Activated naive CD8-positive, alpha-beta T cell treated with anti-CD3 and anti-CD28 coated beads, Interleukin-2, amount 50 U/mL, for 24 hours (primary cell): ENCODE results near the gene CPEB3.
"Not testable (repeated sequence)": the region's sequence is repeated elsewhere in the genome, so short reads cannot be mapped to it uniquely, and the experiment has no call there.

Experiments used
- ATAC-seq: fragments of 150-1000 bp; cut with Tn5 transposase; one replicate; pipeline ENCODE4 v1.10.0; 2021
- DNase-seq: peaks from one replicate; pipeline ENCODE4 v3.0.0; 2021
- H3K27ac Mint-ChIP-seq: one replicate; pipeline ENCODE4 v1.8.0; 2021; ENCODE audit warnings: mild to moderate bottlenecking, mixed read lengths
- H3K27me3 Mint-ChIP-seq: one replicate; pipeline ENCODE4 v1.8.0; 2021; ENCODE audit warnings: mixed read lengths
- H3K36me3 Mint-ChIP-seq: one replicate; pipeline ENCODE4 v1.8.0; 2021; ENCODE audit warnings: low read depth, mixed read lengths
- H3K4me1 Mint-ChIP-seq: one replicate; pipeline ENCODE4 v1.8.0; 2021; ENCODE audit warnings: mixed read lengths
- H3K4me3 Mint-ChIP-seq: one replicate; pipeline ENCODE4 v1.8.0; 2021; ENCODE audit warnings: mild to moderate bottlenecking, moderate library complexity, mixed read lengths
- H3K9me3 Mint-ChIP-seq: one replicate; pipeline ENCODE4 v1.8.0; 2021; ENCODE audit warnings: mixed read lengths

The CPEB3 gene

DNA sequence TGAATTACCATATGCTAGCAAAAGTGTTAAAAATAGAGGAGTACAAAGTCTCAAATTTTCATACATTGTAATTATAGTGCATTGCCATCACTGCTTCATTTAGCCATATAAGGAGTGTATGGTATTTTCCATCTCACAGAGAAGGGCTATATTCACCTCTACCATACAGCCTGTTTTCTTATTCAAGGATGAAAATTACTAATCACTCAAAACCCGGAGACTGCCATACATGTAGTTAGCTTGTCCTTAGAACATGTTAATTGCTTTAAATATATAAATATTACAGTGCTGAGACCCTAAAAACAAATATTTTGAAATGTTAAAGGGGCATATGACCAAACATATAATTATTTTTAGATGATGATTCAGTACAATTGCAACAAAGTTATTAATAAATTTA, 49.4 kb downstream of the CPEB3 start:
- H3K4me3 Mint-ChIP-seq = peak overlapping the region; percentile 89
- DNase-seq (no peak), ATAC-seq (no peak)
- no peaks in the 10 kb centered on the region for H3K36me3 Mint-ChIP-seq
- peaks cover 14% of the 10 kb centered on the region for H3K27me3 Mint-ChIP-seq
- no peaks in the 10 kb centered on the region for H3K9me3 Mint-ChIP-seq
- peaks cover 40% of the 10 kb centered on the region for H3K4me1 Mint-ChIP-seq
- H3K27ac Mint-ChIP-seq = no peak overlapping the region

DNA sequence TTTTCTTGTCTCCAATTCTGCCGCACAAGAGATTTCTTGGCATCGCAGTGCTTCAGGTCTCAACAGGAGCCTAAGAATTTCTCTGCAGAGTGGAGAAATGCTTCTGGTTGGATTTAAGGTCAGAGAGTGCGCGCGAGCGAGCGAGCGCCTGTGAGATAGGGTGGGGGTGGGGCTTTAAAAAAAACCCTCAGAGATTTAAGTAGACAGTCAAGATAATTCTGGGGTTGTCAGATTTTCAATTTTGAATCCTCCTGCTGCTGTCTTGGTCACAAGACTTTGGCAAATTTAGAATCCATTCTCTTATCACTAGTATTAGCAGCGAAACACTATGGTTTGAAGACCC, 49.7 kb downstream of the CPEB3 start:
- H3K4me3 Mint-ChIP-seq = peak overlapping the region; percentile 89
- peaks cover 40% of the 10 kb centered on the region for H3K4me1 Mint-ChIP-seq
- H3K36me3 Mint-ChIP-seq = no peaks in the 10 kb centered on the region
- H3K27me3 Mint-ChIP-seq = peaks cover 14% of the 10 kb centered on the region
- DNase-seq (no peak), ATAC-seq (no peak)
- no peak overlapping the region for H3K27ac Mint-ChIP-seq
- H3K9me3 Mint-ChIP-seq = no peaks in the 10 kb centered on the region

DNA sequence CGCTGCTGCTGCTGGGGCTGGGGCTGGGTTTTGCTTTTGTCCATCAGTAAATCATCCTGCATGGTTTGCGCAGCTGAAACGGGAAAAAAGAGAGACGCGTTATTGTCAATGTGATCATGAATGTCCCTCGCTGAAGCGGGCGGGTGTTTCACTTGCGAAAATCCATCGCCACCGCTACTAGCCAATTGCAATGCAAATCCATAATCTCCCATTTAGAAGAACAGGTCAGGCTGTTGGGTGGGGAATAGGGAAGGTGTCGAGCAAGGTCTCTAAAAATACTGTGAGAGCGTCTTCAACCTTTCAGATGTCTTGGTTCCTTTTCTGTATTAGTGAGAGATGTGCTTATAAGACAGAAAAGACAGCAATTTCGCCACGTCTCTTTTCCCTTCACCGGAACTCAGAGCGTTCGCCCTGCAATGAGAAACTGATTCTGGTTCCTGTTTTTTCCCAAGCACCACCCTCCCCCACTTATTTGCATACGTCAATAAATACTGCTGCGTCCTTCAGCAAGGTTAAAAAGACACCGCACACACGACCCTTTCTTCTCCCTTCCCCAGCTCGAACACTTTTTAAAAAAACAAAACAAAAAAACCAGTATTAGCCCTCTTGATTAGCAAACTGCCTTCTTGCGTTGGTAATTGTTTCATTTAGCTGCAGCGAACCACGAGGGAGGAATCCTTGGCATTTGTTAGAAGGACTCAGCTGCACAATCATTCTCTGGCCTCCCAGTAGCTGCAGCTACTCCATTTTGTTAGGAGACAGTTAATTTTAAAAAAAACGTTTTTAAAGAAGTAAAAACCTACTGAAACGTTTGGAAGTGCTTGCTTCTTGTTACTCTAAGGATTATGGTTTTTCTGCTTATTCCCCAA, 50.4 kb downstream of the CPEB3 start:
- Mint-ChIP-seq H3K4me1 (peaks cover 40% of the 10 kb centered on the region), H3K27ac (no peak overlapping the region), H3K4me3 (peak overlapping the region; percentile 89), H3K9me3 (no peaks in the 10 kb centered on the region), H3K27me3 (peaks cover 14% of the 10 kb centered on the region), H3K36me3 (no peaks in the 10 kb centered on the region)
- DNase-seq (peak; percentile 30), ATAC-seq (peak; percentile 18)

DNA sequence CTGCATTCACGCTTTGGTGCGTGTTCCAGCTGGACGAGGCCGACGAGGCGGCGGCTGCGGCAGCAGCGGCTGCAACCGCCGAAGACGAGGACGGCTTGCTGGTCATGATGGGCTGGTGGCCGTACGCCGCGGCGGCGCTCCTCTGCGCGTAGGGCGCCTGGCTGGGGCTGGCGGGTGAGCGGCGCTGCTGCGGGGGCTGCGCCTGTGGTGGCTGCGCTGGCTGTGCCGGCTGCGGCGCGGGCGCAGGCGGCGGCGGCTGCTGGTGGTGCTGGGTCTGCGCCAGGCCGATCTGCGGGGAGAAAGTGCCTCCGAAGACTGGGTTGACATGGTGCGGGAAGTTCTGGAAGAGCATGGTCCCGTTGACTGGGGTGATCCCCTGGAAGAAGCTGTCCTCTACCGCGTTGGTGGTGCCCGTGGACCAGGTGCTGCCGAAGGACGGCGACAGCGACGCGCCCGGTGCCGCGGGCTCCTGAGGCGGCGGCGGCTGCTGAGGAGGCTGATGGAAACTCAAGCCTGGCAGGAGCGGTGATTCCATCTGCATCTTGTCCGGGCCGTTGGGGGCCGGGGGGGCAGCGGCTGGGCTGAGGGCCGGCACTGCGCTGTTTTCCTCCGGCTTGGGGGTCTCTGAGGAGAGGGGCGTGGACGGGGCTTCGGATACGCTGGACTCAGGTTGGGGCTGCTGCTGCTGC, 51.1 kb downstream of the CPEB3 start:
- H3K27ac Mint-ChIP-seq = no peak overlapping the region
- ATAC-seq = peak; percentile 71
- peak overlapping the region; percentile 89 for H3K4me3 Mint-ChIP-seq
- peaks cover 38% of the 10 kb centered on the region for H3K4me1 Mint-ChIP-seq
- no peaks in the 10 kb centered on the region for H3K36me3 Mint-ChIP-seq
- H3K27me3 Mint-ChIP-seq = peaks cover 14% of the 10 kb centered on the region
- no peaks in the 10 kb centered on the region for H3K9me3 Mint-ChIP-seq
- peak; percentile 44 for DNase-seq

DNA sequence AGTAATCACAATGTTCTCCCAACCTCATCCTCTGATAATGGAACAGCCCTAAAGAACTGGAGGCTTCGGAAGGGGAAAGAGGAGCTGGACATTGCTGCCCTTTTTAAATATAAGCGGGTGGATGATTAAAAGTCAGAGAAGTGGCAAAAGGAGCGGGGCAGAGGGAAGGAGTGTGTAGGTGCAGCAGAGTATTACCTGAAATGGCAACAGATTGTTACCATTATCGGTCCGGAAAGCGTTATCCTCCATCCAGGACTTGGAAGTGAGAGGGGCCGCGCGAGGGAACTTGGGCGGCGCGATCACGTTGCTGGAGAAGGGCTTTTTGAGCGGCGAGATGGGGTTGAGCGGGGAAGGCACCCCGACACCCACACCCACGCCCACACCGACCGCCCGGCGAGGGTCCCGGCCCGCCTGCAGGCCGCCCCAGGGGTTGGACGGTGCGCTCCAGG, 51.7 kb downstream of the CPEB3 start:
- peak overlapping the region; percentile 89 for H3K4me3 Mint-ChIP-seq
- peaks cover 14% of the 10 kb centered on the region for H3K27me3 Mint-ChIP-seq
- H3K36me3 Mint-ChIP-seq = no peaks in the 10 kb centered on the region
- H3K27ac Mint-ChIP-seq = no peak overlapping the region
- no peak for DNase-seq
- H3K9me3 Mint-ChIP-seq = no peaks in the 10 kb centered on the region
- ATAC-seq = no peak
- H3K4me1 Mint-ChIP-seq = peaks cover 37% of the 10 kb centered on the region

DNA sequence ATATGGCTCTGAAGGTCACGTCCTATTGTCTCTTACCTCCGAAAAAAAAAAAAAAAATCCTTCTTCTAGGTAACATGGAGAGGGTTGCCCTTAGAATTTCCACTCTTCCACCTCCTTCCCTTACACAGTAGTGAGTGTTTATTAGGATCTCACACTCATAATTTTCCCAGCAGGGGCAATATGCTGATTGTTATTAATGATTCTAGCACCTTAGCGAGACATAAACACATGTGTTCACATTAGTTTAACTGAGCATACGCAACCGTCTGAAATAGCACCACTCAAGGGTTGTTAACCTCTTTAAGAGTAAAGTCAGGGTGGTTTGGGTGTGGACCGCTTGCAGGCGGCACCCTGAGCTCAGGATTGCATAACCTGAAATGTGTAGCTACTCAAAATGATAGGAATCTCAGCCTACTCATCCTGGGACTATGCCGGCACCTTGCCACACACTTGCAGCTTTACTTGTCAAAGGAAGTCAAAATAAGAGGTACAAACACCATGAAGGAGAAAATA, 52.2 kb downstream of the CPEB3 start:
- Mint-ChIP-seq H3K9me3 (no peaks in the 10 kb centered on the region), H3K27me3 (peaks cover 14% of the 10 kb centered on the region), H3K4me3 (peak overlapping the region; percentile 74), H3K27ac (no peak overlapping the region), H3K36me3 (no peaks in the 10 kb centered on the region), H3K4me1 (peaks cover 37% of the 10 kb centered on the region)
- no peak for DNase-seq
- no peak for ATAC-seq

DNA sequence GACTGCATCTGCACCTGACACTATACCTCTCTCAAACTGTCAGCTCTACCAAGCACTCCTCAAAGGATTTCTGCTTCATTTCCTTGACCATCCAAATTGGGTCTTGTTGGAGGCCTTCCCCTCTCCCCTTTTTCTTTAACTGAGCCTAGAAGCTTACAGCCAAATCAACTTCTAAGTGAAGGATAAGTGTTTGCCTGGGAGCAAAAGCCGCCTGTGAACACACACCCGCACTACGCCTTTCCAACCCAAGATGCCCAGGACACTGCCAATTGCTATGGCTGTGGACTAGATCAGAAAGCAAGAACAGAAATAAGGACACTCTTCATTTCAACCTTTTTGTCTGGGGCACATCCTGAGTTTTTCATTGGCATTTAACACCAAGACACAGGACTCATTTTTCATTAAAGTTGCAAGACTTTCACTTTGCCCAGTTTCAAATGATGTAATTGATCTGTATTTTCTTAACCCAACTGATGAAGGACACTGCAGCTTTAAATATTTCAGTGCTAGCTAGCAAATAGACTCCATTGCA, 52.8 kb downstream of the CPEB3 start:
- no peak for DNase-seq
- Mint-ChIP-seq H3K9me3 (no peaks in the 10 kb centered on the region), H3K36me3 (no peaks in the 10 kb centered on the region), H3K27ac (no peak overlapping the region), H3K4me1 (peaks cover 34% of the 10 kb centered on the region), H3K4me3 (no peak overlapping the region), H3K27me3 (peaks cover 14% of the 10 kb centered on the region)
- ATAC-seq = no peak

DNA sequence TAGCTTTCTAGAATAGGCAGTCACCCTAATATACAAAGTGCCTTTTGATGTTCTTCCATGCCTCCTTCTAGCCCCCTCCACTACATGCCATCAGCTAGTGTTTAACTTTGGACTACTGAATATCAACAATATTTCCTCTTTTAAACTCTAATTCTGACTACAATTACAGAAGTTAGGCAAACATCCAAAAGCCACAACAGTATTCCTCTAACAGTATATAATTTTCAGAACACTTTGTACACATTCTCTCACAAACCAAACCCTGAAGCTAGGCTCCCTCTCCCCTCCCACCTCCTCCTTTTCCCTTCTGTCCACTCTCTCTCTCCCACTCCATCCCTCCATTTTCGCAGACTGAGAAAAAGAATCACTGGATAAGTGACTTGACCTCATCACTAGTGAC, 59.7 kb downstream of the CPEB3 start:
- Mint-ChIP-seq H3K4me1 (peaks cover 5% of the 10 kb centered on the region), H3K4me3 (no peak overlapping the region), H3K27ac (no peak overlapping the region), H3K9me3 (no peaks in the 10 kb centered on the region), H3K36me3 (peaks cover 2% of the 10 kb centered on the region), H3K27me3 (no peaks in the 10 kb centered on the region)
- ATAC-seq (no peak), DNase-seq (no peak)

DNA sequence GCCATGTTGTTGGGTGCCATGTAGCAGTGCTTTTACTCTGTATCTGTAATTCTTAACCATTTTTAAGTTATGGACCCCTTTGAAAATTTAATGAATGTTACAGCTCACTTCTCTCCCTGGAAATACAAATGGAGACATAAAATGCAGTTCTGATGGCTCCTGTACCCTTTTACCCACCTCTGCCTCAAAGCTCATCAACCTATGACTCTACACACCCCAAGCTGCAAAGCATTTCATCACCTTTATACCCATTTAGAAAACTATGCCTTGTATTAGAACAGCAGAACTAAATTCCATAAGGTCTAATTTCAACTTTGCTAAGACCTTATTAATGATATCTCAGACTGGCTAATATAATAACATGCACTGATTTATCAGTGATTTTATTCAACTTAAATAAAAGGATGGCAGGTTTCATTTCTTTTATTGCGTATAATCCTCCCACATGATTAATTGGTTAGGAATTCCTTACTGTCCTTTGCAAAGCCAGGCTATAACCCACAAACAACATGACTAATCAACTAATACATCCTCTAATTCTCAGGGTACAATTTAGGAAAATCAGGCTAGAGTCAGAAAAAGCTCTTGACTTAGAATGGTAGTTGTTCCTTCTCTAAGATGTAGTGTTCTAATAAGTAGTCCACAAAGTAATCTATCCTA, 68.1 kb downstream of the CPEB3 start:
- no peak for DNase-seq
- peaks cover 4% of the 10 kb centered on the region for H3K36me3 Mint-ChIP-seq
- ATAC-seq = no peak
- H3K27ac Mint-ChIP-seq = no peak overlapping the region
- H3K4me1 Mint-ChIP-seq = no peaks in the 10 kb centered on the region
- no peaks in the 10 kb centered on the region for H3K27me3 Mint-ChIP-seq
- no peaks in the 10 kb centered on the region for H3K9me3 Mint-ChIP-seq
- no peak overlapping the region for H3K4me3 Mint-ChIP-seq

DNA sequence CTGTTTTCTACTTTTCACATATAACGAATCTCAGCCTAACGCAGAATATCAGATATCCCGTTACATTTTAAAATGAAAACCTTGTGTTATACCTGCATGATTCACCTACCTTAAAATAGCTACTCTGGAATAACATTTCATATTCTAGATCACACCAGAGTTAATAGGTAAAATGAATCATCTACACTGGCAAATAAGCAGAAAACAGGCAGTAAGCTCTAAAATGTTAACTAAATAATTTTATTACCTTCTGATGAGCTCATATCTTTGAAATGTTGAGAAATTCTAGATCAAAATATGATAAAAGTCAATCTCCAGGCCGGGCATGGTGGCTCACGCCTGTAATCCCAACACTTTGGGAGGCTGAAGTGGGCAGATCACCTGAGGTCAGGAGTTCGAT, 71.3 kb downstream of the CPEB3 start:
- ATAC-seq = no peak
- Mint-ChIP-seq H3K9me3 (no peaks in the 10 kb centered on the region), H3K36me3 (peaks cover 1% of the 10 kb centered on the region)

DNA sequence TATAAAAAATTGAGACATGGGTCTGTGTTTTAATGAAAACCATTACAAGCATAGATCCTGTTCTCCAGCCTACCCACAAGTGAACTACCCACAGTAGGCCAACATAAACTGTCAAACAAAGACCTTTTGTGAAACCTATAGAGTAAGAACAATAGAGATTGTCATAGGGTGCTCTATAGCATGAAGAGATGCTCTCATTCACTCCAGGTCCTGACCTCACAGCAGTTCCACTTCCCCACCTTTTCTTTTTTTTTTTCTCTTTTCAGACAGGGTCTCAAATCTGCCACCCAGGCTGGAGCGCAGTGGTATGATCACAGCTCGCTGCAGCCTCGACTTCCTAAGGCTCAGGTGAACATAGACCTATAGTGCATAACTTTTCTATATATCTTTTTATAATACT, 72.3 kb downstream of the CPEB3 start:
- Mint-ChIP-seq H3K36me3 (no peaks in the 10 kb centered on the region), H3K4me3 (no peak overlapping the region), H3K27ac (no peak overlapping the region), H3K27me3 (no peaks in the 10 kb centered on the region), H3K9me3 (no peaks in the 10 kb centered on the region), H3K4me1 (peaks cover 6% of the 10 kb centered on the region)
- ATAC-seq = no peak
- DNase-seq = no peak

More for the DNA sequence above, 71.3 kb downstream of the CPEB3 start:
- DNase-seq = no peak
- no peak overlapping the region for H3K27ac Mint-ChIP-seq
- no peaks in the 10 kb centered on the region for H3K4me1 Mint-ChIP-seq
- no peaks in the 10 kb centered on the region for H3K27me3 Mint-ChIP-seq
- no peak overlapping the region for H3K4me3 Mint-ChIP-seq

DNA sequence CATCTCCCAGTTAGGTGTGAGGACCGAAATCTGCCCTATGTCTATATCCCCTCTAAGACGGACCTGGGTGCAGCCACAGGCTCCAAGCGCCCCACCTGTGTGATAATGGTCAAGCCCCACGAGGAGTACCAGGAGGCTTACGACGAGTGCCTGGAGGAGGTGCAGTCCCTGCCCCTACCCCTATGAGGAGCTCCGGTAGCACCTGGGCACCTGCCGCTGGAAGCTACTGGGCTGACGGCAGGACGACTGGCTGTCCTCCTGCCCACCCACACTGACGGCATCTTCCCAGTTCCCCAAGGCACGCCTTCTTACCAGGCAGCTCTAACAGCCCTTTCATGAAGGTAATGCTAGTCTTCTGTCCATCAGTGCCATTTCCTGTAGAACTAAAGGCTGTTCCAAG, 74.3 kb downstream of the CPEB3 start:
- H3K27me3 Mint-ChIP-seq, H3K27ac Mint-ChIP-seq, H3K4me3 Mint-ChIP-seq, ATAC-seq, H3K36me3 Mint-ChIP-seq, DNase-seq, H3K9me3 Mint-ChIP-seq: not testable (repeated sequence)
- peaks cover 14% of the 10 kb centered on the region for H3K4me1 Mint-ChIP-seq

DNA sequence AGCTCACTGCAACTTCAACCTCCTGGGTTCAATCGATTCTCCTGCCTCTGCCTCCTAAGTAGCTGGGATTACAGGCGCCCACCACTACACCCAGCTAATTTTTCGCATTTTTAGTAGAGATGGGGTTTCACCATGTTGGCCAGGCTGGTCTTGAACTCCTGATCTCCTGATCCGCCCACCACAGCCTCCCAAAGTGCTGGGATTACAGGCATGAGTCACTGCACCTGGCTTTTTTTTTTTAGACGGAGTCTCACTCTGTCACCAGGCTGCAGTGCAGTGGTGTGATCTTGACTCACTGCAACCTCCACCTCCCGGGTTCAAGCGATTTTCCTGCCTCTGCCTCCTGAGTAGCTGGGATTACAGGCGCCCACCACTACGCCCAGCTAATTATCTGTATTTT, 75.7 kb downstream of the CPEB3 start:
- H3K36me3 Mint-ChIP-seq, ATAC-seq, H3K4me3 Mint-ChIP-seq, DNase-seq, H3K27me3 Mint-ChIP-seq, H3K9me3 Mint-ChIP-seq, H3K27ac Mint-ChIP-seq: not testable (repeated sequence)
- peaks cover 22% of the 10 kb centered on the region for H3K4me1 Mint-ChIP-seq

DNA sequence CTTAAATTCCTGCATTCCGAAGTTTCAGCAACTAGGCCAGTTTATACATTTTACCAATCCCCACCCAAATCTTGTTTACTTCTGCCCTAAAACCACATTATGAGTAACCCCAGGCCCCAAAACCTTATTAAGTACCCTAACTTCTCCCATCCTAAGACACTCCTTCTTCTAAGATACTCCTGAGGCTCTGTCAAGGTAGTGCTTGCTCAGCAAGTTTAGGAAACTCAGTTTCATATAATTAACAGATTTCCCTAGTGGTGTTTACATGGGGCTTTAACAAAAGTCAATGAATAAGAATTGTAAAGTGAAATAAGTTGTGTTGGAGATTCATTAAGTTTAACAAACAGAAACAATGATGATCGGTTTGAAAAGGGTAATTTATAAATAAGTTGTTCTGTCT, 77.8 kb downstream of the CPEB3 start:
- H3K36me3 Mint-ChIP-seq = no peaks in the 10 kb centered on the region
- no peaks in the 10 kb centered on the region for H3K27me3 Mint-ChIP-seq
- peaks cover 24% of the 10 kb centered on the region for H3K4me1 Mint-ChIP-seq
- no peaks in the 10 kb centered on the region for H3K9me3 Mint-ChIP-seq
- H3K27ac Mint-ChIP-seq = no peak overlapping the region
- DNase-seq (no peak), ATAC-seq (no peak)
- H3K4me3 Mint-ChIP-seq = no peak overlapping the region
